HFF-Myc (cell line): Measurements from ENCODE around the gene PPP1R8.
"Not testable (repeated sequence)": the region's sequence is repeated elsewhere in the genome, so short reads cannot be mapped to it uniquely, and the experiment has no call there.

Experiments used
- DNase-seq: peaks from one replicate; pipeline ENCODE4 v3.0.0-alpha.2; 2011; ENCODE audit warnings: low read depth; ENCODE audit errors: extremely low read depth
- H3K4me3 ChIP-seq: replicated peaks from 2 replicates; pipeline ENCODE4 v1.5.1; 2011; ENCODE audit warnings: low read depth, mild to moderate bottlenecking, control low read depth, low read length
- TF ChIP-seq, protein P1 (sequence below): IDR thresholded peaks from 2 replicates; pipeline ENCODE4 v1.5.1; 2012; ENCODE audit warnings: mild to moderate bottlenecking, low read depth, low read length, control low read depth; ENCODE audit errors: missing control alignments

The PPP1R8 gene

DNA sequence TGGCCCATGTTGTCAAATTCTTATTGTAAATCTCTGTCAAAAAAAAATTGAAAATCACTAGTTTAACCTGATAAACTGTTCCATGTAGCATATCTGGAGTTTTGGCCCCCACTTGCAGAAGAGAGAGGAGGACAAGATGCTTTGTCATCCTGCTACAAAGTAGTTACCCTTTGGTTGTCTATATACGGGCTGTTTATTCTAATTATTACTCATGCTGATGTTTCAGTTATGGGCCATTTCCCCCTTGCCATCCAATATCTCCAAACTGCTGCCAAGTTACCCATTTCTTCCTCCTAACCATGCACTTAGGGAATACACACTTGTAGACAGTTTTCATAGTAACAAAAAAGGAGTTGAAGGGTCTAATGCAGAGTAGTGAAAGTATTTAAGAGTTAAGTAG lies 35.0 kb upstream of the PPP1R8 start:
- TF ChIP-seq, protein P1, sequence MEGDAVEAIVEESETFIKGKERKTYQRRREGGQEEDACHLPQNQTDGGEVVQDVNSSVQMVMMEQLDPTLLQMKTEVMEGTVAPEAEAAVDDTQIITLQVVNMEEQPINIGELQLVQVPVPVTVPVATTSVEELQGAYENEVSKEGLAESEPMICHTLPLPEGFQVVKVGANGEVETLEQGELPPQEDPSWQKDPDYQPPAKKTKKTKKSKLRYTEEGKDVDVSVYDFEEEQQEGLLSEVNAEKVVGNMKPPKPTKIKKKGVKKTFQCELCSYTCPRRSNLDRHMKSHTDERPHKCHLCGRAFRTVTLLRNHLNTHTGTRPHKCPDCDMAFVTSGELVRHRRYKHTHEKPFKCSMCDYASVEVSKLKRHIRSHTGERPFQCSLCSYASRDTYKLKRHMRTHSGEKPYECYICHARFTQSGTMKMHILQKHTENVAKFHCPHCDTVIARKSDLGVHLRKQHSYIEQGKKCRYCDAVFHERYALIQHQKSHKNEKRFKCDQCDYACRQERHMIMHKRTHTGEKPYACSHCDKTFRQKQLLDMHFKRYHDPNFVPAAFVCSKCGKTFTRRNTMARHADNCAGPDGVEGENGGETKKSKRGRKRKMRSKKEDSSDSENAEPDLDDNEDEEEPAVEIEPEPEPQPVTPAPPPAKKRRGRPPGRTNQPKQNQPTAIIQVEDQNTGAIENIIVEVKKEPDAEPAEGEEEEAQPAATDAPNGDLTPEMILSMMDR = no peak
- DNase-seq = no peak
- no peak overlapping the region for H3K4me3 ChIP-seq

DNA sequence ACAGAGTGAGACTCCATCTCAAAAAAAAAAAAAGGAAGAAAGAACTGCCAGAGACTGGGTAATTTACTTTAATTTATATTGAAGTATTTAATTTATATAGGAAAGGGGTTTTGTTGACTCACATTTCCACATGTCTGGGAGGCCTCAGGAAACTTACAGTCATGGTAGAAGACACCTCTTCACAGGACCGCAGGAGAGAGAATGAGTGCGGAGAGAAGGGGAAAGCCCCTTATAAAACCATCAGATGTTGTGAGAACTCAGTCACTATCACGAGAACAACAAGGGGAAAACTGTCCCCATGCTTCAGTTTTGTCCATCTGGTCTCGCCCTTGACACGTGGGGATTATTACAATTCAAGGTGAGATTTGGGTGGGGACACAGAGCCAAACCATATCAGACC lies 25.8 kb upstream of the PPP1R8 start:
- TF ChIP-seq, protein P1 = no peak
- no peak overlapping the region for H3K4me3 ChIP-seq
- no peak for DNase-seq

DNA sequence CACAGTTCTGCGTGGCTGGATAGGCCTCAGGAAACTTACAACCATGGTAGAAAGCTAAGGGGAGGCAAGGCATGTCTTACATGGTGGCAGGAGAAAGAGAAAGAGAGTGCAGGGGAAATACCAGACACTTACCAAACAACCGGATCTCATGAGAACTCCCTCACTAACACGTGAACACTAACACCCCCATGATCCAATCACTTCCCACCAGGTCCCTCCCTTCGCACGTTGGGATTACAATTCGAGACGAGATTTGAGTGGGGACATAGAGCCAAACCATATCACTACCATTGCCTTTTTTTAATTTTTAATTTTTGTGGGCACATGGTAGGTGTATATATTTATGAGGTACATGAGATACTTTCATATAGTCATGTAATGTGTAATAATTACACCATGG lies 23.8 kb upstream of the PPP1R8 start:
- TF ChIP-seq, protein P1 = no peak
- DNase-seq = no peak
- H3K4me3 ChIP-seq = no peak overlapping the region

DNA sequence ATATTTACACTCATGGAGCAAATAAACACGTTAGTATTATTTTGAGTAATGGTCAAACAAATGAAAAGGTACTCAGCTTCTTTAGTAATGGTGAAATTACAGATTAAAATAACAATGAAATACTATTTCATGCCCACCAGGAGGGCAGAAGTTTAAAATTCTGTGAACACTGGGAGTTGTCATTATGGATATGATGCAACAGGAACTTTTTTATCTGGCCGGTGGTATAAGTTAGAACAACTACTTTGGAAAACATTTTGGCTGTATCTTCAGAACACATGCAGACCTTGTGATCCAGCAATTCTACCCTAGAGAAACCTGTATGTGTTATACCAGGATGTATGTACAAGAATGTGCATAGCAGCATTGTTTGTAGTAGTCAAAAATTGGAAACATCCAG lies 23.2 kb upstream of the PPP1R8 start:
- no peak overlapping the region for H3K4me3 ChIP-seq
- no peak for DNase-seq

DNA sequence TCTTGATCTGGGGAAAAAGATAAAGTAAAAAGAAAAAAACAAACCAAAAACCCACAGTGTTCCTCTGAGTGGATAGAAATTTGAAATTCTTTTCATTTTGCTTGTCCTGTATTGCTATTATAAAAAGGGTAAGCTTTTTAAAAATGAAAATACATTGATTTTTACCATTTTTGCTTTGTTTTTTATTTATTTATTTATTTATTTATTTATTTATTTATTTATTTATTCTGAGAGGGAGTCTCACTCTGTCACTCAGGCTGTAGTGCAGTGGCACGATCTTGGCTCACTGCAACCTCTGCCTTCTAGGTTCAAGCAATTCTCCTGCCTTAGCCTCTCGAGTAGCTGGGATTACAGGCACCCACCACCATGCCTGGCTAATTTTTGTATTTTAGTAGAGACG lies 22.5 kb upstream of the PPP1R8 start:
- H3K4me3 ChIP-seq, DNase-seq: not testable (repeated sequence)

More for the DNA sequence above, 23.2 kb upstream of the PPP1R8 start:
- TF ChIP-seq, protein P1 = no peak

DNA sequence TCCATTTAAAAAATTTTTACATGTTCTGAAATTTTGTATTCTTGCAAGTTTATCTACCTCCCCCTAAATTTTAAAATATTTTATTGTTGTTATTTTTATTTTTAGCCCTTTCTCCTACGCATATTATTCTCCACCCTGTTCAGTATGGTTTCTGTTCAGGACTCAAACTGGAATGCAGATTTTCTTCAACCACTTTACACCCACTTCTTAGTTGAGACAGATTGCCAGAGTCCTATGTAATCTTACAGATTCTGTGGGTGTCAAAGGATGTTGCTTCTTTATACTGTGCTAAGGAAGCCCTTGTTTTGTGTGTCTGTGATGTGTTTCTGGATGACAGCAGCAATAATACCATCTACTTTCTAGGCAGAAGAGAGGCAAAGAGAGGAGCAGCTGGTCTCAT lies 20.7 kb upstream of the PPP1R8 start:
- TF ChIP-seq, protein P1 = no peak
- DNase-seq = no peak

DNA sequence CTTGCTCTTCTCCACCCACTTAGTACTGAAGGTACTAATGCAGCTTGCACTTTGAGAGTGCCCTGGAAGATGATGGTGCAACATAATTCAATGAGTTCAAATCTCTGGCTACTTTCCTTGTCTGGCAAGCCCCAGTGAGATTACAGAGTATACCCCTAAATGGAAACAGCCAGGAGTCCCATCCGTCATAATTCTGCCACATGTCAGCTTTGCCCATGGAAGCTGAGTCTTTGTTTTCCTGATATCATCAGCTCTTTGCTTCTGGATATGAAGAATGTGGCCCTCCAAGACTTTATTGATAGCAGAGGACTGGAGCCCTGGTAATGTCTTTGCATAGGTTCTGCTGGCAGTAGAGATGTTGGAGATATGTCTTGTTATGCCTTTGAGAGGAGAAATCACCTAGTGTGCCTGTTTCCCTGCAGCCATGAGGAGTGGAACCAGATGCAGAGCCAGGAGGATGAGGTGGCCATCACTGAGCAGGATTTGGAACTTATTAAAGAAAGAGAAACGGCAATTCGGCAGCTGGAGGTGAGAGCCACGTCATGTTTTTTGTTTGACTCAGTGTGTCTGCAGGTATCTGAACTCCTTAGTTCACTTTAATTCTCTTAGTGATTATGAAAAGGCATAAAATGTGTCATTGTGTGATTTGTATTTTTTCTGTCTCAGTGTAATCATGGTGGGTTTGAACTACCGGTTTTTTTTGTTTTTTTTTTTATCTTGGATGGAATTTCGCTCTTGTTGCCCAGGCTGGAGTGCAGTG lies 18.7 kb upstream of the PPP1R8 start:
- TF ChIP-seq, protein P1 = no peak
- no peak overlapping the region for H3K4me3 ChIP-seq
- no peak for DNase-seq

More for the DNA sequence above, 20.7 kb upstream of the PPP1R8 start:
- no peak overlapping the region for H3K4me3 ChIP-seq
